Activated CD4-positive, alpha-beta T cell treated with anti-CD3 and anti-CD28 coated beads, Interleukin-2, amount 50 U/mL, for 48 hours (primary cell): Measurements from ENCODE around the gene ERF.

Experiments used
- DNase-seq, 2 experiments: peaks; one replicate each; pipeline ENCODE4 v3.0.0-alpha.2; 2020

ERF gene

GRCh38 chr19:42253245-42254088, 1.5 kb downstream of the ERF start:
- peak; percentile 69 to 75 for DNase-seq

- peak in 1 of 2 experiments; percentile 29 for DNase-seq
These were observed 2.3 kb downstream of the ERF start for GRCh38 chr19:42252365-42253244.

DNA sequence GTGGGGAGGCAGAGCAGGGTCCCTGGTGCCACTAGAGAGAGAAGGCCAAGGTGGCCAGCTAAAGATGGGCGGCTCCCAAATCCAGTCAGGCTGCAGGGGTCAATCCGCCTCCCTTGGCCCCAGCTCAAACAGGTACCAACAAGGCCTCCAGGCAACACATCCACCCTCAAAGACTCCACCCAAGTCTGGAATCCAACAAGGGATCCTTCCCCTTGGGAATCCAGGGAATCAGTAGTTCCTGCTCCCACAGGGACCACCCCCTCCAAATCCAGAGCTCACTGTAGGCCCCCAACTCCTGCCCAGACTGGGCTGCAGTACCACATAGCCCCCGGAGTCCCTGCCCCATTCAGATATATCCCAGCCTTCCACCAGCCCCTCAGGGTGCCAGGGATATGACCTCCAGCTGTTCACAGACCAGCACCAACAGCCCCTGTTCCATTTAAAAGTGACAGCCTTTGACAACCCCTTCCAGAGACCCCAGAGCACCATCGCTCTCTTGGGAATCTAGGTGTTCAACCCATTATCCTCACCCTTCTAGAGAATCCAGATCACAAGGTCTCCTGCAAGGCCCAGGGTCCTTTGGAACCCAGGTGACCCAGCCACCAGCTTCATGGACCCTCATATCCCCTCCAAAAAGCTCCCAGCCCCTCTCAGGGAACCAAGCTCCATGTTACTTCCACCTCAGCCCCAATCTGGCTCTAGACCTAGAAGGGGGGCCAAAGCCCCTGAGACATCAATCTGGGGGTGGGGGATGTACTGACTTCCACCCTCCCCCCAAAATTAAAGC, 3.2 kb downstream of the ERF start:
- DNase-seq, result no peak

DNA sequence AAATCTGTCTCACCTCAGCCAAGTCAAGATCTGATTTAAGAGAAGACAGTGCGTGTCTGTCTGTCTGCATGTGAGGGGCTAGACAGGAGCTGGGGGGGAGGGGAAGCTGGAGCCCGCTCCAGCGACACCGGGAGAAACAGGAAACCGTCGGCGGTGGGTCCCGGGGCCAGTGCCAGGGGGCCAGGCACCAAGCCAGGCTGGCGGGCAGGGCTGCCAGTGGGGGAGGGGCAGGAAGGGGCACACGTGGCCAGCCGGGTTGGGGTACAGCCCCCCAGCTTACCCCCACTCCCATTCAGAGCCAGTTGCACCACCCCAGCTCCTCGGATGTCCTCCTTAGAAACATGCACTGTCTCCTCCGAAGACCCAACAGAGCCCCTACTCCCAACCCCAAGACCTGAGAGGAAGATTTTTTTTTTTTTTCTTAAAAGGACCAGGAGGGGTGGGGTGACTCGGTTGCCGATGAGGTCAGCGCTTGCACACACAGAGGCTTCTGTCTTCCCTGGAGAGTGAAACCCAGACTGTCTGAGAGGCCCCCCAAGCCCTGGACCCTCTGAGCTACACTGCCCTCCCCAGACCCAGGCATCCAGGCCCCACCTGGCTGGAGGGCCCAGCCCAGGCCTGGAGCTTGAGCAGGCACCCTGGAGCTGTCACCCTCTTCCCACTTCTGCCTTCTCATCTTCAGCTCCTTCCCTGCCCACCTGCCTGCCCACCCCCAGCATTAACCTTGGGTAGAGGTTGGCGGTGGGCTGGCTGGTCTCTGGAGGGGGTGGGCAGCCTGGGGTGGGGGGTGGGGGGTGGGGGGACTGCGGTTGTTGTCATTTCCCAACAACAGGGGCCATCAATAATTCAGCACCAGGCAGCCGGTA, 4.0 kb downstream of the ERF start:
- DNase-seq, result peak in 1 of 2 experiments; percentile 18

DNA sequence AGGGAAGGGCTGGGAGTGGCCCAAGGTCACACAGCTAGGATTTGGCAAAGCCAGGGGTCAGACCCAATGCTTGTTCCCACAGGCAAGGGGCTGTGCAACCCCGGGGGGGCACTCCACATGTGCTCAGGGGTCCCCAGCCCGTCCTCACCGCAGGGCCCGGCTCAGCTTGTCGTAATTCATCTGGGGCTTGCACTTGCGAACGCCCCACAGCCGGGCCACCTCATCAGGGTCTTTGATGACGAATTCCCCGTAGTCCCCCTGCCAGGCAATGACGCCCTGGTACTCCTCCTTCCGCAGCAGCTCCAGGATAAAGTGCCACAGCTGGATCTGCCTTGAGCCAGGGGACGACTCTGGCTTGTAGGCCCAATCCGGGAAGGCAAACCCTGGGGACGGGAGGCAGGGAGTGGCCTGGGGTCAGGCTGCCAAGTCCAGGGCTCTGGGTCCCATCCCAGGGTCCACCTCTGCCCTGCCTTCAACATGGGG, 4.7 kb downstream of the ERF start:
- no peak for DNase-seq

- no peak for DNase-seq
These were observed 5.2 kb downstream of the ERF start for GRCh38 chr19:42249769-42250168.

DNA sequence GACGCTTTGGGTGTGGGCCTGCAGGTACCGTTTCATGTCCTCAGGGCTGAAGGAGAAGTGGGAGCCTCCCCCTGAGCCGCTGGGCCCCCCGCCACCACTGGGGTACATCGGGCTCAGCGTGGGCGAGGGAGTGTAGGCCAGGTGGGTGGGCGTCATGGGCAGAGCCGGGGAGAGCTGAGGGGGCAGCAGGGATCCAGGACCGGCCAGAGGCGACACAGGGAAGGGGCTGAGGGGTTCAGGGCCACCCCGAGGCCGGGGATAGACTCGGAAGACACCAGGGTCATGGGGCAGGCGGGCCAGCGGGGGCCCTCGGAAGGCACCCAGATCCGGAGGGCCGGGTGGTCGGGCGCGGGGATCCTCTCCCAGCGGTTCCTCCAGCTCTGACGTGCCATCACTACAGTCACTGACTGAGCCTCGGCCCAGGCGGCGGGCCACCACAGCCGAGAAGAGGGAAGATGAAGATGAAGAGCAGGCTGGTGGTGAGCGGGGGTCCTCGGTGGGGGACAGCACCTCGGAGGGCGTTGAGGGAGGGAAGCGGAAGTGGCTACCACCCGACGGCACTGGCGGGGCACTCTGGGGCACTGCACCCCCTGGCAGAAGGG, 5.7 kb downstream of the ERF start:
- no peak for DNase-seq

DNA sequence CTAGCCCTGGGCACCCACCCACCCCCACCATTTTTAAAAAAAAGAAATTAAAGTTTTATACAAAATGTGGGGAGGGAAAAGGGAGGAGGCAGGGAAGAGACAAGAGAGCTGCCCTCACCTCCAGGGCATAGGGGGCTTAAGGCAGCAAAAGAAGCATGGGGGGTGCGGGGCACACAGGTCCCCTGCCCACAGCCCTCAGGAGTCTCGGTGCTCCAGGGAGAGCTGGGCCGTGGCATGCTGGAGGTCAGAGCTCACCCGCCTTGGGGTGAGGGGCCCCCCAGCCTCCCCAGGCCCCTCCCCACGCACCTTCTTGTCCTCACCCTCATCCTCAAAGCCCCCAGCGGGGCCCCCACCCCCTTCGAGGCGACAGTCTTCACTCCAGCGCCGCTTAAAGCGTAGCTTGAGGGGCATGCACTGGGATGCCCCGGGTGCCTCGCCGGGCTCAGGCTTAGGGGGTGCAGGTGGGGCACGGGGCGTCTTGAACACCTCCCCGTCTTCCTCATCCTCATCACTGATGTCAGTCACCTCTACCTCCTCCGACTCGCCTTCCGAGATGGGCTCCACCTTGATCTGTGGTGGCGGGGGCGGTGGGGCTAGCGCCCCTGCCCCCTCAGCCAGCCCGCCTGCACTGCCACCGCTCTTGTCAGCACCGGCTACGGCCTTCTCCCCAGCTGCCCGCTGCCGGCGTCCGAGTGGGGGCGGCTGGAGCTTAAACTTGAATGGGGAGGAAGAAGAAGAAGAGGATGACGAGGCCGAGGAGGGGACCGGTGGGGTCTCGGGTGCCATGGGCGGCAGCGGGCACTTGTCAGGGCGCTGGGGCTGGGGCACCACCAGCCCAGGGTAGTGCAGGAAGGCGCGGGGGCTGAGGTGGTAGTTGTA, 6.4 kb downstream of the ERF start:
- no peak for DNase-seq

DNA sequence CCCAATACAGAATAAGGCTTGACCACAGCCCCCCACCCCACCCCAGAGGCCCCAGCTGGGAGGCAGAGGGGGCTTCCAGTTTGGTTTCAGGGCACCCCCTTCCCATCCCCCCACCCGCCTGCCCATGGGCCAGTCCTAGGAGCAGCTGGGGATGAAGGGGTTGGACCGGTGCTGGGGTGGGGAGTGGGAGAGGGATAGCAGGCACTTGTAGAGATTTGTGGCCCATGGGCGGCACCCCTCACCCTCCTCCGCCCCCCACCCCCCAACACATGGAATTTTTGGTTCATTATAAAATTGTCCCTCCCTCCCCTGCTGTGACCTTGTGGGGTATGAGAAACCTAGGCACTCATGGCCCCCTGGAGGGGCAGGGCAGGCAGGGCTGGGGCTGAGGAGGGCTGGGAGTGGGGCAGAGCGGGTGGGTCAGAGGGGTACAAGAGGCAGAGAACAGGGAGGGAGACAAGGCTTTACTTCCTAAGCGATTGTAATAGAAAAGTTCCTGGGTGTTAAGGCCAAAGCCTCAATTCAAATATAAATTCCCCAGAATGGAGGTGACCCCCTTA, 7.2 kb downstream of the ERF start:
- DNase-seq, result no peak

- no peak for DNase-seq
These were observed 7.8 kb downstream of the ERF start for GRCh38 chr19:42246922-42247639.

- peak in 1 of 2 experiments; percentile 23 for DNase-seq
These were observed 8.6 kb downstream of the ERF start for GRCh38 chr19:42246143-42246921.

DNA sequence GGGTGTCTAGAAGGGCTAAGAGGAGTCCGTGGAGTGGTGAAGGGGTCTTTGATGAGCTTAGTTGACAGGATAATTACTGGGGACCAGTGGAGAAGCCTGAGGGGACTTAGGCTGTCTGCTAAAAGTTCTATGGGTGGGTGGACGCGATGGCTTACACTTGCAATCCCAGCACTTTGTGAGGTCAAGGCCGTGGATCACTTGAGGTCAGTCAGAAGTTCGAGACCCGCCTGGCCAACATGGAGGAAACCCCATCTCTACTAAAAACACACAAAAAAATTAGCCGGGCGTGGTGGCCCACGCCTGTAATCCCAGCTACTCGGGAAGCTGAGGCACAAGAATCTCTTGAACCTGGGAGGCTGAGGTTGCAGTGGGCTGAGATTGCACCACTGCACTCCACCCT, 9.7 kb downstream of the ERF start:
- no peak for DNase-seq

DNA sequence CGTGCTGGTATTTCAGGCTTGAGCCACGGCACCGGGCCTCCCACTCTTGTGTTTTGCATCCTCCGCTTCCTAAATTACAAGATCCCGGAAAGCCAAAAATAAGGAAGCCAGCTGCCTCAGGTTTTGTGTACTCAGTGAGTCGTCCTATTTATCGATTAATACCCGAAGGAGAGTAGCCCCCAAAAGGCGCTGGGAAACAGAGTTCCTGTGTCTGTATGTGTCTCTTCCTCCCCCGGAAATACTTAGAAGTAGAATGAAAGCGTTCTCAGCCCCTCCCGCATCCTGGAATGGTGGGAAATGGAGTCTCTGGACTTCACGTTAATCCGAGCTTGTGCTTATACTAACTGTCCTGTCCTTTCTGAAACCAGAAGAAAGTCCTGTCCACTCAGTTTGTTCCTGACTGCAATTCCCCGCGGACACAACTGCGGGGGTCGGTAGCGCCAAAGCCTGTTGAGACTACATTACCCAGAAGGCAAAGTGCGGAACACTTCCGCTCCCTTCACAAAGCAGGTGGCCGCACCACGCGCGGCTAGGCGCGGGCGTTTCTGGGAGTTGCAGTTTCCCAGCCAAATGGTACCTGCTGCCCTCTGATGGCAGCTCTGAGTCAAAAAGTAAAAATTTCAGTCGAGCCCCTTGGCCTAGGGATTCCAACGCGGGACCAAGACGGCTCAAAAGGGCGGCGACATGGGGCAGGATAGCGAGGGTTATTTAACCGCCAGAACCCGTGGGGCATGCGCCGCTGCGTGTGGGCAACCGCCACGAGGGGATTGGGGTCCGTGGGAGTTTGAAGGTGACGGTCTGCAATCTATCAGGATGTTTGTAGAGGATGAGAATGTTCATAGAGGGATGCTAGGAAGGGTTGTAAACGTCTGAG, 10.3 kb downstream of the ERF start:
- DNase-seq, result peak; percentile 91 to 94

- peak; percentile 95 to 96 for DNase-seq
These were observed 12.2 kb downstream of the ERF start, which contains the start of gene GSK3A for GRCh38 chr19:42242512-42243409. Gene GSK3A (minus strand): TSS chr19:42242602. CDS start chr19:42242465, 137 bp downstream.

DNA sequence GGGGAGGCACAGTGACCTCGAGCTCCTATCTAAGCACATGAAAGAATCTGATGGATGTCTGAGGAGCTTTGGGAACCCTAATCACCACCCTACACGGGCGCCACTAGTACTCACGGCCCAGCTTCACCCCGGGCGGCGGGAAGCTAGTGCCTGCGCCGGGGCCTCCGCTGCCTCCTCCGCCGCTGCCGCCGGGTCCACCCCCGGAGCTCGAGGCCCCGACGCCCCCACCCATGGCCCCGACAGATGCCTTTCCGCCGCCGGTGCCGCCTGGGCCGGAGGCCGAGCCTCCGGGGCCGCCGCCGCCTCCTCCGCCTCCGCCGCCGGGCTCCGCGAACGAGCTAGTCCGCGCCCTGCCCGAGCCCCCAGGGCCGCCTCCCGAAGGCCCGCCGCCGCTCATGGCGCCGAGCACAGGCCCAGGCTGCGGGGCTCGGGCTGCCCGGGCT, 12.8 kb downstream of the ERF start:
- peak in 1 of 2 experiments; percentile 32 for DNase-seq

- no peak for DNase-seq
These were observed 13.6 kb downstream of the ERF start for GRCh38 chr19:42241279-42241678.
